Kidney (tissue), 14 donors: Measurements from ENCODE around the gene TRIO. TPM values are rescaled to one million over a fixed set of nuclear protein-coding genes. Genes with fewer than 3 reads are reported as not detected.

Experiments used
- DNase-seq, 5 donors: peaks; one replicate each; pipeline ENCODE4 v3.0.0-alpha.2; 2013 to 2020
- FAIRE-seq: peaks from 2 replicates; lab custom pipeline; 2012; peaks lifted over from hg19 to GRCh38; lab: Jason Lieb, UNC
- H3K27ac ChIP-seq, 2 donors: one replicate each; pipeline ENCODE4 v1.7.0; 2013; ENCODE audit warnings: low read depth in 2 of 2, low read length in 2 of 2, inconsistent platforms in 1 of 2
- H3K27me3 ChIP-seq: one replicate; pipeline ENCODE4 v1.7.1; 2013; ENCODE audit warnings: low read length, inconsistent platforms; ENCODE audit not compliant: control insufficient read depth, insufficient read depth
- H3K36me3 ChIP-seq, 3 donors: one replicate each; pipeline versions ENCODE4 v1.7.0 to v1.7.1; 2013; ENCODE audit warnings: low read length in 3 of 3, control low read depth in 1 of 3, inconsistent platforms in 1 of 3; ENCODE audit not compliant: insufficient read depth in 3 of 3, control insufficient read depth in 2 of 3
- H3K4me1 ChIP-seq, 3 donors: one replicate each; pipeline versions ENCODE4 v1.7.0 to v1.7.1; 2013; ENCODE audit warnings: low read length in 3 of 3, inconsistent platforms in 1 of 3, low read depth in 1 of 3; ENCODE audit not compliant: control insufficient read depth in 2 of 3, insufficient read depth in 2 of 3
- H3K4me3 ChIP-seq, 3 donors: one replicate each; pipeline versions ENCODE4 v1.7.0 to v1.8.1; 2013; ENCODE audit warnings: low read length in 3 of 3, control low read depth in 1 of 3, inconsistent platforms in 1 of 3
- H3K9ac ChIP-seq, 3 donors: one replicate each; pipeline versions ENCODE4 v1.7.0 to v1.7.1; 2013; ENCODE audit warnings: low read length in 3 of 3, control low read depth in 1 of 3, inconsistent platforms in 1 of 3
- H3K9me3 ChIP-seq, 3 donors: one replicate each; pipeline versions ENCODE4 v1.7.0 to v1.7.1; 2013; ENCODE audit warnings: low read length in 3 of 3, control low read depth in 1 of 3, inconsistent platforms in 1 of 3; ENCODE audit not compliant: control insufficient read depth in 2 of 3, insufficient read depth in 1 of 3
- intact Hi-C: fragments of 100-400 bp; cut with DNase I; formaldehyde crosslinking; loops from one replicate; pipeline ENCODE4 v1.11.1; 2022
- polyA plus RNA-seq: library from polyadenylated mRNA; stranded (reverse); fragments of 350-450 nt; fragmentation: Illumina TruSeq; extraction: RNeasy Lipid Tissue Mini Kit (QIAGEN cat#74804); gene quantifications from one replicate; pipeline ENCODE4 v1.2.3, GENCODE V29; 2014; ENCODE audit warnings: low read depth, low replicate concordance; ENCODE audit not compliant: insufficient read depth
- total RNA-seq: library from RNA; stranded (reverse); fragmentation: NEBNext Ultra II Directional; extraction: Animal tissue kit (Norgen Biotek cat#: 25700); gene quantifications from one replicate; pipeline ENCODE4 v1.2.1, GENCODE V29; 2021
- TF ChIP-seq, protein P1 (sequence below): IDR thresholded peaks from 3 replicates; pipeline ENCODE4 v1.5.1; 2012; ENCODE audit warnings: mild to moderate bottlenecking, moderate library complexity, borderline replicate concordance; ENCODE audit not compliant: insufficient read depth; ENCODE audit errors: extremely low read depth
- donor health status: control.
- donor health status: control.
- donor health status: control.
- donor health status: control.
- donor health status: control.
- donor health status: DM: yes; HTN: yes; CAD: no.
- donor health status: Normal renal cell carcinoma (clear cell type).

TRIO gene
- total and polyA plus RNA-seq, 2 donors from 2014 or later: 9.5 to 149 TPM

DNA sequence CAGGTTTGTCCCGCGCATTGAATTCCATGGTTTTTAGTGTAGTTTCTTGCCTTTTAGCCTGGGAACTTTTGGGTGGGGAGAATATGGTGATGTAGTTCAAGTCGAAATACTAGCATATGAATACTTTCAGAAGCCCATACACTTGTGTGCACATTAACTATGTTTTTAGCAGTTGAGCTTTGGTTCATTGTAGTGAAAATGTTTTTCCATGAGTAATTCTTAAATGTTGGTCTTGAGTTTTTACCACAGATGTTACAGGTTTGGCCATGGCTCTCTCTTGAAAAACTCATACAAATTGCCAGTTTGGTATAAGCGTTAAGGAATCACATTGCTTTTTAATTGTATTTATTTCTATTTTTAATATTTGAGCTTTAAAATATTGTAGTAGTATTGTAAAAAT lies 45.6 kb downstream of the TRIO start:
- no peaks in the 10 kb centered on the region for H3K27me3 ChIP-seq
- intact Hi-C loops: no loop called here
- H3K9me3 ChIP-seq: no peaks in the 10 kb centered on the region
- TF ChIP-seq, protein P1, sequence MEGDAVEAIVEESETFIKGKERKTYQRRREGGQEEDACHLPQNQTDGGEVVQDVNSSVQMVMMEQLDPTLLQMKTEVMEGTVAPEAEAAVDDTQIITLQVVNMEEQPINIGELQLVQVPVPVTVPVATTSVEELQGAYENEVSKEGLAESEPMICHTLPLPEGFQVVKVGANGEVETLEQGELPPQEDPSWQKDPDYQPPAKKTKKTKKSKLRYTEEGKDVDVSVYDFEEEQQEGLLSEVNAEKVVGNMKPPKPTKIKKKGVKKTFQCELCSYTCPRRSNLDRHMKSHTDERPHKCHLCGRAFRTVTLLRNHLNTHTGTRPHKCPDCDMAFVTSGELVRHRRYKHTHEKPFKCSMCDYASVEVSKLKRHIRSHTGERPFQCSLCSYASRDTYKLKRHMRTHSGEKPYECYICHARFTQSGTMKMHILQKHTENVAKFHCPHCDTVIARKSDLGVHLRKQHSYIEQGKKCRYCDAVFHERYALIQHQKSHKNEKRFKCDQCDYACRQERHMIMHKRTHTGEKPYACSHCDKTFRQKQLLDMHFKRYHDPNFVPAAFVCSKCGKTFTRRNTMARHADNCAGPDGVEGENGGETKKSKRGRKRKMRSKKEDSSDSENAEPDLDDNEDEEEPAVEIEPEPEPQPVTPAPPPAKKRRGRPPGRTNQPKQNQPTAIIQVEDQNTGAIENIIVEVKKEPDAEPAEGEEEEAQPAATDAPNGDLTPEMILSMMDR: no peak
- DNase-seq: no peak
- no peak for FAIRE-seq
- no peak overlapping the region for H3K4me3 ChIP-seq
- no peak overlapping the region for H3K9ac ChIP-seq
- no peaks in the 10 kb centered on the region for H3K36me3 ChIP-seq
- H3K4me1 ChIP-seq: peaks cover 3 to 20% (median 13%) of the 10 kb centered on the region in 3 donors
- no peak overlapping the region for H3K27ac ChIP-seq

DNA sequence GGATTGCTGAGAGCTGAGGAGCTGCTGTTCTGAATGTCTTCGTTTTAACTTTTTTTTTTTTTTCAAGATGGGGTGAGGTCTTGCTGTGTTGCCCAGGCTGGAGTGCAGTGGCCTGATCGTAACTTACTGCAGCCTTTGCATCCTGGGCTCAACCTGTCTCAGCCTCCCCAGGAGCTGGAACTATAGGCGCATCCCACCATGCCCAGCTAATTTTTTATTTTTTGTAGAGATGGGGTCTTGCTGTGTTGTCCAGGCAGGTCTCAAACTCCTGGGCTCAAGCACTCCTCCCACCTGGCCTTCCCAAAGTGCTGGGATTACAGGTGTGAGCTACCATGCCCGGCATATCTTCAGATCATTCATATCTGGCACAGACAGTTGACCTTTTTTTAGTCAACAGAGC lies 46.5 kb downstream of the TRIO start:
- intact Hi-C loops: no loop called here
- H3K27me3 ChIP-seq: no peaks in the 10 kb centered on the region
- FAIRE-seq (no peak), DNase-seq (no peak)
- no peaks in the 10 kb centered on the region for H3K36me3 ChIP-seq
- no peak overlapping the region for H3K27ac ChIP-seq
- TF ChIP-seq, protein P1: no peak
- H3K4me3 ChIP-seq: no peak overlapping the region
- H3K9ac ChIP-seq: no peak overlapping the region
- H3K4me1 ChIP-seq: peaks cover 3 to 18% (median 7%) of the 10 kb centered on the region in 3 donors
- H3K9me3 ChIP-seq: no peaks in the 10 kb centered on the region

DNA sequence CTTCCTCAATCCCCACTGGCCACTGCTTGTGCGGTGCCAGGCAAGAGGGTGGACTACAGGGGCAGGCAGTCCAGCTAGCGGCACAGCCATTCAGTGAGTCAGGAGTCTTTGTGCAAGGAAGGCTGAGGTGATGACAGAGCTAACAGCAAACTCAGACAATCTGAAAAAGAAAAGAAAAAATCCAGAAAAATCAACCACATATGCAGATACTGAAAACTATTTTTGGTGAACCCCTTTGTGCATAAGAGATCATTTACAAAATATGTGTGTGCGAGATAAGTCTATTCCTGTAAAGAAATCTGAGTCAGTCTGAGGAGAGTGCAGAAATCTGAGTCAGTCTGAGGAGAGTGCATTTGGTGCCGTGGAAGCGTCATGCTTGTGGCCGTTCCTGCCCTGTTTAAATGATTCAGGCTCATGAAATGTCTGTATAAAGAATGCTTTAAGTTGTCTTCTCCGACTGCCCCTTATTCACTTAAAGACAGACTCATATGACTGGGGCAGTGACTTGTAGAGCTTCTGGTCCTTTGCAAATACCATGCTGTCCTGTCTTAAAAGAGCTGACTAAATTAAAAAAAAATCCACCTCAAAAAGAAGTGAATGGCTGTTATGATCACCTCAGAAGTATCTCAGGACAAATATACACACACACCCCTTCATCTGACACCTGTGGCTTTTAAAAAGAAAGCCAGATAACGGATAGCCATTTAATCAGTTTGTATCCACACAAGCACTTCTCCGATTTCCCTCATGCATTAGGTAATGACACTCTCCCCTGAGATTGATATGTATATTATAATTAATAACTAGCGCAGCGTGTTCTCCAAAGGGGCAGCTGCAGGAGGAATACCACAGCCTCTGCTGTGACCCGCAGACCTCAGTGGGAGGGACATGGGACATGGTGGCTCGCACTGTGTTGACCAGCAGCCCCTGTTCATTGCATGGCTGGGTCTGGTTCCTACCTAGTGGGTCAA lies 47.3 kb downstream of the TRIO start:
- no peak for DNase-seq
- Histone ChIP-seq H3K4me3 (no peak overlapping the region), H3K36me3 (no peaks in the 10 kb centered on the region), H3K9ac (no peak overlapping the region), H3K4me1 (peaks cover 3 to 13% (median 3%) of the 10 kb centered on the region in 3 donors), H3K27me3 (no peaks in the 10 kb centered on the region), H3K9me3 (no peaks in the 10 kb centered on the region), H3K27ac (peak overlapping the region in 1 of 2 donors; percentile 7)
- FAIRE-seq: no peak
- TF ChIP-seq, protein P1: no peak
- intact Hi-C loops: no loop called here
